Common myeloid progenitor, CD34-positive (primary cell): ENCODE results near the gene IL5.
"Not testable (repeated sequence)": the region's sequence is repeated elsewhere in the genome, so short reads cannot be mapped to it uniquely, and the experiment has no call there.

ENCODE experiments used
- CTCF ChIA-PET: fragments of 350-600 bp; sonication (Branson Sonifier 250); formaldehyde crosslinking; loops from one replicate; lab custom pipeline; 2021; ENCODE audit warnings: antibody characterized with exemption; lab: Charles Lee
- POLR2A ChIA-PET: fragments of 350-600 bp; sonication (Branson Sonifier 250); formaldehyde crosslinking; loops from one replicate; lab custom pipeline; 2021; ENCODE audit warnings: antibody characterized with exemption; lab: Charles Lee
- DNase-seq, 3 donors: peaks; one replicate each; pipeline versions ENCODE4 v3.0.0 to v3.0.0-alpha.2; 2013
- H3K27ac ChIP-seq, 2 experiments: 1 replicate in 1 of 2; 2 replicates in 1 of 2; pipeline ENCODE4 v1.7.0; 2013; ENCODE audit warnings: inconsistent platforms in 2 of 2, low read length in 2 of 2, mild to moderate bottlenecking in 2 of 2, low read depth in 1 of 2, moderate library complexity in 1 of 2; ENCODE audit not compliant: severe bottlenecking in 2 of 2, insufficient read depth in 1 of 2, poor library complexity in 1 of 2
- H3K27me3 ChIP-seq, 5 experiments: replicated peaks in 2 of 5; 1 replicate in 3 of 5; 2 replicates in 2 of 5; pipeline versions ENCODE4 v1.6.1 to v1.7.0; 2013; ENCODE audit warnings: low read length in 4 of 5, mild to moderate bottlenecking in 2 of 5, moderate library complexity in 2 of 5, inconsistent platforms in 1 of 5; ENCODE audit not compliant: insufficient read depth in 5 of 5, control insufficient read depth in 4 of 5
- H3K36me3 ChIP-seq, 4 experiments: 1 replicate in 2 of 4; 2 replicates in 2 of 4; pipeline versions ENCODE4 v1.6.1 to v1.7.0; 2013; ENCODE audit warnings: low read length in 3 of 4, control low read depth in 1 of 4, mild to moderate bottlenecking in 1 of 4; ENCODE audit not compliant: control insufficient read depth in 4 of 4, insufficient read depth in 4 of 4
- H3K4me1 ChIP-seq, 4 experiments: 1 replicate in 3 of 4; 2 replicates in 1 of 4; pipeline versions ENCODE4 v1.6.1 to v1.7.1; 2013; ENCODE audit warnings: low read length in 3 of 4, mild to moderate bottlenecking in 3 of 4, control low read depth in 1 of 4, inconsistent platforms in 1 of 4, moderate library complexity in 1 of 4; ENCODE audit not compliant: control insufficient read depth in 4 of 4, insufficient read depth in 4 of 4; ENCODE audit errors: control extremely low read depth in 1 of 4
- H3K4me3 ChIP-seq, 7 experiments: 1 replicate in 4 of 7; 2 replicates in 3 of 7; pipeline versions ENCODE4 v1.5.1 to v1.7.0; 2013; ENCODE audit warnings: mild to moderate bottlenecking in 7 of 7, low read length in 6 of 7, moderate library complexity in 6 of 7, inconsistent platforms in 2 of 7, low read depth in 2 of 7, control low read depth in 1 of 7; ENCODE audit not compliant: insufficient read depth in 4 of 7, control insufficient read depth in 1 of 7; ENCODE audit errors: extremely low read depth in 1 of 7
- H3K9me3 ChIP-seq, 5 experiments: 1 replicate in 4 of 5; 2 replicates in 1 of 5; pipeline versions ENCODE4 v1.6.1 to v1.7.1; 2013; ENCODE audit warnings: low read length in 4 of 5, mild to moderate bottlenecking in 2 of 5, inconsistent platforms in 1 of 5, low read depth in 1 of 5, moderate library complexity in 1 of 5; ENCODE audit not compliant: control insufficient read depth in 4 of 5, insufficient read depth in 2 of 5; ENCODE audit errors: control extremely low read depth in 1 of 5
- WGBS: methylation state at CpG from one replicate; pipeline ENCODE4 v1.1.5; 2013; ENCODE audit not compliant: insufficient coverage; 5-methylcytosine and 5-hydroxymethylcytosine counted together

The IL5 gene

GRCh38 chr5:132556153-132556762 lies 12.9 kb upstream of the IL5 start:
- Histone ChIP-seq H3K9me3 (peaks cover 0 to 3% (median 0%) of the 10 kb centered on the region in 5 experiments), H3K27me3 (no peaks in the 10 kb centered on the region), H3K36me3 (peaks cover 3 to 13% (median 8%) of the 10 kb centered on the region in 4 experiments), H3K27ac (peak overlapping the region; percentile 59 to 79), H3K4me1 (peaks cover 8 to 25% (median 16%) of the 10 kb centered on the region in 4 experiments), H3K4me3 (peak overlapping the region in 6 of 7 experiments; percentile 70 to 90 (median 82))
- POLR2A ChIA-PET: no interaction called here
- no peak for DNase-seq
- CTCF ChIA-PET: interaction anchor here (1.5 kb wide), 1 partner anchor 10 kb away, joined by 5 read pairs; no protein-coding TSS in a partner anchor
- 87% methylated on average over 6 of the region's 15 CpGs for WGBS

GRCh38 chr5:132549576-132549975 lies 6.3 kb upstream of the IL5 start:
- no CpG with 5 or more reads among the region's 2 CpGs for WGBS
- DNase-seq: no peak
- H3K4me1 ChIP-seq: no peaks in the 10 kb centered on the region
- CTCF ChIA-PET: no interaction called here
- no peak overlapping the region for H3K4me3 ChIP-seq
- H3K9me3 ChIP-seq: no peaks in the 10 kb centered on the region
- no peaks in the 10 kb centered on the region for H3K27me3 ChIP-seq
- no peak overlapping the region for H3K27ac ChIP-seq
- POLR2A ChIA-PET: no interaction called here
- H3K36me3 ChIP-seq: no peaks in the 10 kb centered on the region

GRCh38 chr5:132548834-132549233 lies 5.5 kb upstream of the IL5 start:
- H3K9me3 ChIP-seq, H3K27ac ChIP-seq, DNase-seq, H3K4me1 ChIP-seq, H3K4me3 ChIP-seq, H3K27me3 ChIP-seq, H3K36me3 ChIP-seq, POLR2A ChIA-PET: not testable (repeated sequence)
- WGBS: 100% methylated on average over 3 of the region's 7 CpGs
- CTCF ChIA-PET: interaction anchor here (0.6 to 1.1 kb wide), 3 partner anchors 17 to 156 kb away, joined by 3 read pairs; no protein-coding TSS in a partner anchor

GRCh38 chr5:132547269-132547668 lies 3.9 kb upstream of the IL5 start:
- Histone ChIP-seq H3K4me1 (no peaks in the 10 kb centered on the region), H3K27ac (no peak overlapping the region), H3K4me3 (no peak overlapping the region), H3K9me3 (no peaks in the 10 kb centered on the region), H3K27me3 (no peaks in the 10 kb centered on the region), H3K36me3 (no peaks in the 10 kb centered on the region)
- no peak for DNase-seq
- POLR2A ChIA-PET: no interaction called here
- WGBS: 100% methylated on average over 2 of the region's 2 CpGs
- CTCF ChIA-PET: interaction anchor here (1.8 to 1.9 kb wide), 2 partner anchors 10 to 21 kb away, joined by 5 to 6 read pairs; no protein-coding TSS in a partner anchor

GRCh38 chr5:132546108-132546507 lies 2.8 kb upstream of the IL5 start:
- Histone ChIP-seq H3K4me3 (no peak overlapping the region), H3K27ac (no peak overlapping the region), H3K4me1 (no peaks in the 10 kb centered on the region), H3K36me3 (no peaks in the 10 kb centered on the region), H3K27me3 (no peaks in the 10 kb centered on the region), H3K9me3 (no peaks in the 10 kb centered on the region)
- POLR2A ChIA-PET: no interaction called here
- no CpG with 5 or more reads among the region's 2 CpGs for WGBS
- CTCF ChIA-PET: interaction anchor here (1.8 to 2.3 kb wide), 3 partner anchors 9 to 22 kb away, joined by 5 to 6 read pairs (median 5); partner anchors contain the start of gene RAD50
- DNase-seq: no peak

- H3K4me3 ChIP-seq: no peak overlapping the region
Observed at GRCh38 chr5:132540764-132541163, 2.6 kb downstream of the IL5 start.

GRCh38 chr5:132540149-132540548 lies 3.2 kb downstream of the IL5 start:
- Histone ChIP-seq H3K9me3 (peaks cover 0 to 6% (median under 1%) of the 10 kb centered on the region in 5 experiments), H3K4me1 (no peaks in the 10 kb centered on the region), H3K4me3 (no peak overlapping the region), H3K27ac (no peak overlapping the region), H3K27me3 (no peaks in the 10 kb centered on the region), H3K36me3 (no peaks in the 10 kb centered on the region)
- CTCF ChIA-PET: no interaction called here
- DNase-seq: no peak
- WGBS: 75% methylated on average over 2 of the region's 5 CpGs
- POLR2A ChIA-PET: no interaction called here

More at GRCh38 chr5:132540764-132541163, 2.6 kb downstream of the IL5 start:
- DNase-seq: no peak
- Histone ChIP-seq H3K27me3 (no peaks in the 10 kb centered on the region), H3K27ac (no peak overlapping the region), H3K36me3 (no peaks in the 10 kb centered on the region), H3K9me3 (no peaks in the 10 kb centered on the region), H3K4me1 (no peaks in the 10 kb centered on the region)
- 98% methylated on average over 3 of the region's 4 CpGs for WGBS
- ChIA-PET POLR2A (no interaction called here), CTCF (no interaction called here)
